IMR-90 (cell line): ENCODE data around the gene ACOX2. TPM values are rescaled to one million over a fixed set of nuclear protein-coding genes. Genes with fewer than 3 reads are reported as not detected.

ENCODE experiments used
- ATAC-seq: fragments of 200-7000 bp; cut with Tn5 transposase; 2 replicates; pipeline ENCODE4 v1.9.1; 2020; ENCODE audit warnings: low read depth, mild to moderate bottlenecking, moderate library complexity
- BruUV-seq: library from RNA; stranded (reverse); fragments of 400-500 nt; replicated peaks from 2 replicates; lab custom pipeline; 2021; lab: Mats Ljungman, UMichigan
- CTCF ChIA-PET: fragments of 300-600 bp; formaldehyde crosslinking; extraction: SDS; loops from one replicate; lab custom pipeline; 2021; ENCODE audit warnings: antibody characterized with exemption; lab: Yijun Ruan, JAX
- POLR2A ChIA-PET: fragments of 300-600 bp; sonication (Branson Sonifier 250); formaldehyde crosslinking; loops from one replicate; lab custom pipeline; 2022; ENCODE audit warnings: antibody characterized with exemption; ENCODE audit not compliant: unreplicated experiment; lab: Charles Lee
- DNase-seq: peaks from one replicate; pipeline ENCODE4 v3.0.0; 2013
- H2AFZ ChIP-seq: replicated peaks from 2 replicates; pipeline ENCODE3; 2013; ENCODE audit warnings: low read length, mild to moderate bottlenecking; ENCODE audit not compliant: poor library complexity
- H2AK5ac ChIP-seq: 2 replicates; pipeline ENCODE4 v1.6.1; 2013; ENCODE audit warnings: low read depth, low read length, inconsistent platforms
- H2AK9ac ChIP-seq: replicated peaks from 2 replicates; pipeline ENCODE3; 2013; ENCODE audit warnings: mild to moderate bottlenecking, low read depth, low read length, moderate library complexity; ENCODE audit not compliant: poor library complexity
- H2BK120ac ChIP-seq: 2 replicates; pipeline ENCODE4 v1.6.1; 2013; ENCODE audit warnings: low read depth, low read length, inconsistent platforms
- H2BK15ac ChIP-seq: 3 replicates; pipeline ENCODE4 v1.6.1; 2013; ENCODE audit warnings: low read depth, low read length, inconsistent platforms
- H2BK20ac ChIP-seq: 2 replicates; pipeline ENCODE4 v1.6.1; 2013; ENCODE audit warnings: low read depth, mild to moderate bottlenecking, inconsistent platforms, low read length, moderate library complexity
- H2BK5ac ChIP-seq: 2 replicates; pipeline ENCODE4 v1.6.1; 2013; ENCODE audit warnings: mild to moderate bottlenecking, low read depth, low read length, inconsistent platforms; ENCODE audit not compliant: poor library complexity, severe bottlenecking
- H3K14ac ChIP-seq: replicated peaks from 2 replicates; pipeline ENCODE4 v1.6.1; 2013; ENCODE audit warnings: low read depth, low read length, inconsistent platforms
- H3K18ac ChIP-seq: 2 replicates; pipeline ENCODE4 v1.6.1; 2013; ENCODE audit warnings: low read depth, low read length, control low read depth
- H3K23ac ChIP-seq: 2 replicates; pipeline ENCODE4 v1.6.1; 2013; ENCODE audit warnings: low read depth, low read length, inconsistent platforms
- H3K27ac ChIP-seq: 2 replicates; pipeline ENCODE4 v1.5.1; 2013; ENCODE audit warnings: mild to moderate bottlenecking, control low read depth, low read length; ENCODE audit not compliant: insufficient read depth
- H3K27me3 ChIP-seq: 2 replicates; pipeline ENCODE4 v1.6.1; 2013; ENCODE audit warnings: low read length; ENCODE audit not compliant: control insufficient read depth, insufficient read depth
- H3K36me3 ChIP-seq: 2 replicates; pipeline ENCODE4 v1.6.1; 2013; ENCODE audit warnings: low read length, mixed read lengths; ENCODE audit not compliant: control insufficient read depth, insufficient read depth
- H3K4ac ChIP-seq: 2 replicates; pipeline ENCODE4 v1.6.1; 2013; ENCODE audit warnings: low read depth, low read length, inconsistent platforms
- H3K4me1 ChIP-seq: 2 replicates; pipeline ENCODE4 v1.6.1; 2013; ENCODE audit warnings: low read length, mixed read lengths; ENCODE audit not compliant: control insufficient read depth, insufficient read depth
- H3K4me2 ChIP-seq: 2 replicates; pipeline ENCODE4 v1.6.1; 2013; ENCODE audit warnings: low read depth, mild to moderate bottlenecking, control low read depth, low read length, moderate library complexity
- H3K4me3 ChIP-seq: 2 replicates; pipeline ENCODE4 v1.5.1; 2013; ENCODE audit warnings: low read depth, mild to moderate bottlenecking, control low read depth, low read length, moderate library complexity; ENCODE audit not compliant: insufficient read depth
- H3K56ac ChIP-seq: 2 replicates; pipeline ENCODE4 v1.6.1; 2013; ENCODE audit warnings: low read length, inconsistent platforms; ENCODE audit not compliant: insufficient read depth; ENCODE audit errors: extremely low read depth
- H3K79me1 ChIP-seq, 2 experiments: 2 replicates each; pipeline ENCODE4 v1.6.1; 2013; ENCODE audit warnings: low read length in 2 of 2, inconsistent platforms in 1 of 2, low read depth in 1 of 2
- H3K9ac ChIP-seq: 2 replicates; pipeline ENCODE4 v1.6.1; 2013; ENCODE audit warnings: low read depth, low read length, control low read depth
- H3K9me1 ChIP-seq: 2 replicates; pipeline ENCODE4 v1.6.1; 2013; ENCODE audit warnings: low read length, inconsistent platforms; ENCODE audit not compliant: insufficient read depth
- H3K9me3 ChIP-seq: 2 replicates; pipeline ENCODE4 v1.6.1; 2013; ENCODE audit warnings: low read length; ENCODE audit not compliant: control insufficient read depth, insufficient read depth
- H4K20me1 ChIP-seq: 2 replicates; pipeline ENCODE4 v1.6.1; 2013; ENCODE audit warnings: low read length, inconsistent platforms; ENCODE audit not compliant: insufficient read depth
- H4K5ac ChIP-seq: 2 replicates; pipeline ENCODE4 v1.6.1; 2013; ENCODE audit warnings: mild to moderate bottlenecking, low read depth, low read length, control low read depth
- H4K8ac ChIP-seq, 2 experiments: 2 replicates each; pipeline ENCODE4 v1.6.1; 2013; ENCODE audit warnings: low read depth in 2 of 2, low read length in 2 of 2, control low read depth in 1 of 2, inconsistent platforms in 1 of 2
- H4K91ac ChIP-seq: 2 replicates; pipeline ENCODE4 v1.6.1; 2013; ENCODE audit warnings: low read depth, low read length, inconsistent platforms; ENCODE audit not compliant: insufficient read depth
- CEBPB ChIP-seq: IDR thresholded peaks from 2 replicates; pipeline ENCODE4 v1.6.1; 2012; ENCODE audit warnings: low read depth, low read length, improper control_type of control experiment
- MAFK ChIP-seq: IDR thresholded peaks from 2 replicates; pipeline ENCODE4 v1.6.1; 2012; ENCODE audit warnings: low read depth, low read length, improper control_type of control experiment
- NFE2L2 ChIP-seq: fragments of 150-350 bp; IDR thresholded peaks from 2 replicates; pipeline ENCODE4 v1.6.1; 2016; ENCODE audit warnings: low read depth, mild to moderate bottlenecking, low read length
- POLR2A ChIP-seq: IDR thresholded peaks from 2 replicates; pipeline ENCODE4 v1.6.1; 2012; ENCODE audit warnings: mild to moderate bottlenecking, low read depth, low read length
- USF2 ChIP-seq: fragments of 150-350 bp; IDR thresholded peaks from 2 replicates; pipeline ENCODE4 v1.6.1; 2017; ENCODE audit warnings: mild to moderate bottlenecking, antibody characterized with exemption, low read length, low read depth
- WGBS, 2 experiments: methylation state at CpG; one replicate each; pipeline versions ENCODE4 v1.1.5 to v1.1.7; 2013; ENCODE audit warnings: missing lambda C conversion rate in 2 of 2; ENCODE audit not compliant: insufficient read length in 1 of 2; ENCODE audit errors: extremely low coverage in 2 of 2; 5-methylcytosine and 5-hydroxymethylcytosine counted together
- dilution Hi-C: fragments of 300-500 bp; cut with HindIII; formaldehyde crosslinking; loops from one replicate; pipeline ENCODE4 v1.14.3; 2018; ENCODE audit warnings: low sequenced_read_pairs; ENCODE audit not compliant: unreplicated experiment
- in situ Hi-C: fragments of 300-500 bp; cut with MboI; formaldehyde crosslinking; loops from 3 replicates; pipeline ENCODE4 v1.14.3; 2019; ENCODE audit warnings: low sequenced_read_pairs, inconsistent platforms, mixed read lengths
- intact Hi-C: fragments of 100-400 bp; cut with micrococcal nuclease; formaldehyde crosslinking; loops from 2 replicates; pipeline ENCODE4 v1.10.0; 2022
- polyA plus RNA-seq, 3 experiments: library from polyadenylated mRNA; depleted of rRNA; stranded (reverse); fragments of >200 nt; gene quantifications; 2 replicates each; pipeline ENCODE4 v1.2.3, GENCODE V29; 2012; ENCODE audit warnings: low replicate concordance in 1 of 3
- total RNA-seq: library from RNA; depleted of rRNA; stranded (reverse); fragments of >200 nt; gene quantifications from 2 replicates; pipeline ENCODE4 v1.2.3, GENCODE V29; 2012
- TF ChIP-seq, protein P1 (sequence below): conservative IDR thresholded peaks from 2 replicates; pipeline ENCODE4 v1.5.1; 2012; ENCODE audit warnings: mild to moderate bottlenecking, low read depth, low read length, improper control_type of control experiment
- TF ChIP-seq, protein P2 (sequence below): fragments of 150-350 bp; IDR thresholded peaks from 2 replicates; pipeline ENCODE4 v1.6.1; 2016; ENCODE audit warnings: low read depth, mild to moderate bottlenecking, low read length, moderate library complexity, borderline replicate concordance

ACOX2 gene
- total and polyA plus RNA-seq, 2 of the 4 experiments (the other 2 are of a cell fraction), result 15.6 to 32.9 TPM

DNA sequence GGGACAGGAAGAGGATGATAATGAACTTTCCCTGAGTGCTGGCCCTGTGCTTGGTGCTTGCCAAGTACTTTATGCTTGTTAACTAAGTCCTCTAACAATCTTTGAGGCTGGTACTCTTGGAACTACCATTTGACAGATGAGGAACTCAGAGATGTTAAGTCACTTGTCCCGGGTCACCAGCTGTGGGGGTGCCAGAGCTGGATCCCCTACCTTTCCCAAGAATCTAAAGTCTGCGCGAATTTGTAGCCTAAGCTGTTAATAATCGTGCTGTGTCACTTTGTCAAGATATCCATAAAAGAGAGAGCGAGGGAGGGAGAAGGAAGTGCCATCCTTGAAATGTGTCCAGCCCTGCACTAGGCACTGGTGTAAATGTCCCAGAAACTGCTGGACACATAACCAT is 19.0 kb upstream of the ACOX2 start:
- H2BK120ac ChIP-seq, result no peak overlapping the region
- no peak overlapping the region for H2AK5ac ChIP-seq
- peaks cover 4% of the 10 kb centered on the region; the same call in 1 of the 2 replicates for H3K27me3 ChIP-seq
- no peak overlapping the region for H2BK5ac ChIP-seq
- no peaks in the 10 kb centered on the region for H3K36me3 ChIP-seq
- no peak overlapping the region for H4K91ac ChIP-seq
- H3K14ac ChIP-seq, result no peak overlapping the region
- BruUV-seq, result no TSS peak
- H2AK9ac ChIP-seq, result no peak overlapping the region
- TF ChIP-seq MAFK (no peak), USF2 (no peak), POLR2A (no peak), CEBPB (no peak), NFE2L2 (no peak)
- TF ChIP-seq, protein P1, sequence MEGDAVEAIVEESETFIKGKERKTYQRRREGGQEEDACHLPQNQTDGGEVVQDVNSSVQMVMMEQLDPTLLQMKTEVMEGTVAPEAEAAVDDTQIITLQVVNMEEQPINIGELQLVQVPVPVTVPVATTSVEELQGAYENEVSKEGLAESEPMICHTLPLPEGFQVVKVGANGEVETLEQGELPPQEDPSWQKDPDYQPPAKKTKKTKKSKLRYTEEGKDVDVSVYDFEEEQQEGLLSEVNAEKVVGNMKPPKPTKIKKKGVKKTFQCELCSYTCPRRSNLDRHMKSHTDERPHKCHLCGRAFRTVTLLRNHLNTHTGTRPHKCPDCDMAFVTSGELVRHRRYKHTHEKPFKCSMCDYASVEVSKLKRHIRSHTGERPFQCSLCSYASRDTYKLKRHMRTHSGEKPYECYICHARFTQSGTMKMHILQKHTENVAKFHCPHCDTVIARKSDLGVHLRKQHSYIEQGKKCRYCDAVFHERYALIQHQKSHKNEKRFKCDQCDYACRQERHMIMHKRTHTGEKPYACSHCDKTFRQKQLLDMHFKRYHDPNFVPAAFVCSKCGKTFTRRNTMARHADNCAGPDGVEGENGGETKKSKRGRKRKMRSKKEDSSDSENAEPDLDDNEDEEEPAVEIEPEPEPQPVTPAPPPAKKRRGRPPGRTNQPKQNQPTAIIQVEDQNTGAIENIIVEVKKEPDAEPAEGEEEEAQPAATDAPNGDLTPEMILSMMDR, result no peak
- TF ChIP-seq, protein P2, sequence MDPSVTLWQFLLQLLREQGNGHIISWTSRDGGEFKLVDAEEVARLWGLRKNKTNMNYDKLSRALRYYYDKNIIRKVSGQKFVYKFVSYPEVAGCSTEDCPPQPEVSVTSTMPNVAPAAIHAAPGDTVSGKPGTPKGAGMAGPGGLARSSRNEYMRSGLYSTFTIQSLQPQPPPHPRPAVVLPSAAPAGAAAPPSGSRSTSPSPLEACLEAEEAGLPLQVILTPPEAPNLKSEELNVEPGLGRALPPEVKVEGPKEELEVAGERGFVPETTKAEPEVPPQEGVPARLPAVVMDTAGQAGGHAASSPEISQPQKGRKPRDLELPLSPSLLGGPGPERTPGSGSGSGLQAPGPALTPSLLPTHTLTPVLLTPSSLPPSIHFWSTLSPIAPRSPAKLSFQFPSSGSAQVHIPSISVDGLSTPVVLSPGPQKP, result no peak
- no peak overlapping the region for H3K4ac ChIP-seq
- peaks cover 8% of the 10 kb centered on the region for H3K9me3 ChIP-seq
- H3K4me1 ChIP-seq, result peaks cover under 1% of the 10 kb centered on the region; the same call in 1 of the 2 replicates
- no peak overlapping the region for H3K4me3 ChIP-seq
- DNase-seq (no peak), ATAC-seq (no peak)
- dilution Hi-C loops (no loop called here), intact Hi-C loops (no loop called here), in situ Hi-C loops (loop anchor here (25.0 kb wide), 1 partner anchor 431 kb away; no protein-coding TSS in a partner anchor)
- H3K56ac ChIP-seq, result no peak overlapping the region
- CTCF ChIA-PET, result interaction anchor here (1.3 kb wide), 1 partner anchor 74 kb away, joined by 5 read pairs; no protein-coding TSS in a partner anchor
- no peak overlapping the region for H3K9ac ChIP-seq
- POLR2A ChIA-PET, result no interaction called here
- no peak overlapping the region for H3K4me2 ChIP-seq
- no peak overlapping the region for H2AFZ ChIP-seq
- no peak overlapping the region for H3K27ac ChIP-seq
- H4K5ac ChIP-seq, result no peak overlapping the region
- no peak overlapping the region for H2BK15ac ChIP-seq
- H4K20me1 ChIP-seq, result no peaks in the 10 kb centered on the region
- no peak overlapping the region for H2BK20ac ChIP-seq
- H3K18ac ChIP-seq, result no peak overlapping the region
- no CpG with 5 or more reads among the region's 5 CpGs for WGBS, 2 experiments
- no peak overlapping the region for H3K23ac ChIP-seq
- no peak overlapping the region for H4K8ac ChIP-seq
- H3K9me1 ChIP-seq, result peaks cover 4% of the 10 kb centered on the region; the same call in 1 of the 2 replicates
- no peaks in the 10 kb centered on the region for H3K79me1 ChIP-seq
